H1 (cell line): ENCODE data around the gene FGL2.

Experiments used
- CTCF ChIP-seq, 3 experiments: IDR thresholded peaks; 1 replicate in 2 of 3; 2 replicates in 1 of 3; pipeline versions ENCODE4 v1.5.1 to v1.6.1; 2011; ENCODE audit warnings: low read length in 3 of 3, mild to moderate bottlenecking in 3 of 3, inconsistent platforms in 2 of 3, low read depth in 1 of 3, moderate library complexity in 1 of 3; ENCODE audit not compliant: insufficient read depth in 1 of 3; ENCODE audit errors: control extremely low read depth in 1 of 3
- EZH2 ChIP-seq: fragments of 200-600 bp; sonication (generic); IDR thresholded peaks from 2 replicates; pipeline ENCODE4 v1.7.1; 2012; ENCODE audit warnings: low read depth, mild to moderate bottlenecking, moderate library complexity, low read length, inconsistent platforms; ENCODE audit not compliant: severe bottlenecking
- MAFK ChIP-seq: IDR thresholded peaks from 2 replicates; pipeline ENCODE4 v1.6.1; 2012; ENCODE audit warnings: low read depth, mild to moderate bottlenecking, improper control_type of control experiment, low read length
- SIN3A ChIP-seq, 2 experiments: IDR thresholded peaks in 1 of 2; conservative IDR thresholded peaks in 1 of 2; 2 replicates each; pipeline ENCODE4 v1.6.1; 2011 to 2012; ENCODE audit warnings: low read length in 2 of 2, improper control_type of control experiment in 1 of 2, low read depth in 1 of 2, mild to moderate bottlenecking in 1 of 2
- SP4 ChIP-seq: IDR thresholded peaks from 2 replicates; pipeline ENCODE4 v1.6.1; 2012; ENCODE audit warnings: low read length, inconsistent platforms
- TAF1 ChIP-seq: IDR thresholded peaks from 2 replicates; pipeline ENCODE4 v1.6.1; 2011; ENCODE audit warnings: mild to moderate bottlenecking, low read depth, low read length

- TF ChIP-seq SP4 (no peak), TAF1 (no peak), SIN3A (conservative IDR thresholded peaks at IDR 0.05 in 1 of 2, IDR thresholded peaks at IDR 0.05 in 1 of 2; ENCODE audit: low read depth in 1 of 2, low read length in 2 of 2) (no peak), CTCF (IDR thresholded peaks at IDR 0.05; ENCODE audit: control extremely low read depth in 1 of 3, insufficient read depth in 1 of 3, low read depth in 1 of 3, low read length in 3 of 3) (no peak), MAFK (no peak), EZH2 (no peak)
Measured at GRCh38 chr7:77157446-77157845, 42.2 kb downstream of the FGL2 start.
